H9 (cell line): ENCODE results near the gene PRPF40B. TPM values are rescaled to one million over a fixed set of nuclear protein-coding genes. Genes with fewer than 3 reads are reported as not detected.

Source experiments
- DNase-seq: peaks from one replicate; pipeline ENCODE4 v3.0.0-alpha.2; 2017
- H2AFZ ChIP-seq: one replicate; pipeline ENCODE4 v1.6.1; 2013; ENCODE audit warnings: mild to moderate bottlenecking, low read length, control low read depth, moderate library complexity
- H2AK5ac ChIP-seq: 2 replicates; pipeline ENCODE4 v1.6.1; 2013; ENCODE audit warnings: low read length, control low read depth, mixed read lengths; ENCODE audit not compliant: insufficient read length
- H2BK120ac ChIP-seq: one replicate; pipeline ENCODE4 v1.6.1; 2013; ENCODE audit warnings: low read depth, mild to moderate bottlenecking, low read length, control low read depth, inconsistent platforms; ENCODE audit not compliant: poor library complexity, severe bottlenecking
- H2BK12ac ChIP-seq: 2 replicates; pipeline ENCODE4 v1.6.1; 2013; ENCODE audit warnings: low read length, control low read depth, mixed read lengths, low read depth; ENCODE audit not compliant: insufficient read length
- H2BK15ac ChIP-seq: 2 replicates; pipeline ENCODE4 v1.6.1; 2013; ENCODE audit warnings: low read depth, low read length, control low read depth
- H2BK20ac ChIP-seq: one replicate; pipeline ENCODE4 v1.6.1; 2013; ENCODE audit warnings: low read depth, mild to moderate bottlenecking, low read length, control low read depth, inconsistent platforms; ENCODE audit not compliant: poor library complexity, severe bottlenecking
- H2BK5ac ChIP-seq: 2 replicates; pipeline ENCODE4 v1.6.1; 2013; ENCODE audit warnings: low read length, control low read depth, mixed read lengths; ENCODE audit not compliant: insufficient read length
- H3K14ac ChIP-seq: 2 replicates; pipeline ENCODE4 v1.6.1; 2013; ENCODE audit warnings: low read length, control low read depth; ENCODE audit not compliant: insufficient read depth
- H3K18ac ChIP-seq: 2 replicates; pipeline ENCODE4 v1.6.1; 2013; ENCODE audit warnings: low read depth, mild to moderate bottlenecking, mixed read lengths, low read length, control low read depth; ENCODE audit not compliant: insufficient read length
- H3K23ac ChIP-seq: 2 replicates; pipeline ENCODE4 v1.6.1; 2013; ENCODE audit warnings: low read length, control low read depth, mixed read lengths, low read depth; ENCODE audit not compliant: insufficient read length
- H3K23me2 ChIP-seq: 2 replicates; pipeline ENCODE4 v1.6.1; 2013; ENCODE audit warnings: low read depth, mild to moderate bottlenecking, mixed read lengths, low read length, control low read depth; ENCODE audit not compliant: insufficient read length, poor library complexity, severe bottlenecking
- H3K27ac ChIP-seq: 2 replicates; pipeline ENCODE4 v1.5.1; 2013; ENCODE audit warnings: low read length, control low read depth, mixed read lengths, low read depth; ENCODE audit not compliant: insufficient read length
- H3K27me3 ChIP-seq: 2 replicates; pipeline ENCODE4 v1.6.1; 2013; ENCODE audit warnings: low read length, control low read depth, inconsistent platforms; ENCODE audit not compliant: insufficient read depth
- H3K4ac ChIP-seq: 2 replicates; pipeline ENCODE4 v1.6.1; 2013; ENCODE audit warnings: low read depth, mild to moderate bottlenecking, control low read depth, inconsistent platforms, low read length, moderate library complexity
- H3K4me1 ChIP-seq: 2 replicates; pipeline ENCODE4 v1.6.1; 2013; ENCODE audit warnings: low read length, control low read depth, inconsistent platforms; ENCODE audit not compliant: insufficient read depth
- H3K4me2 ChIP-seq: 2 replicates; pipeline ENCODE4 v1.6.1; 2013; ENCODE audit warnings: low read length, control low read depth, mixed read lengths; ENCODE audit not compliant: insufficient read length, insufficient read depth
- H3K56ac ChIP-seq: 2 replicates; pipeline ENCODE4 v1.6.1; 2013; ENCODE audit warnings: low read depth, mild to moderate bottlenecking, mixed read lengths, low read length, control low read depth; ENCODE audit not compliant: insufficient read length
- H3K79me1 ChIP-seq: 2 replicates; pipeline ENCODE4 v1.6.1; 2013; ENCODE audit warnings: low read depth, mild to moderate bottlenecking, moderate library complexity, low read length, control low read depth, inconsistent platforms; ENCODE audit not compliant: insufficient read depth, poor library complexity, severe bottlenecking
- H3K79me2 ChIP-seq: 2 replicates; pipeline ENCODE4 v1.6.1; 2013; ENCODE audit warnings: low read length, control low read depth, inconsistent platforms; ENCODE audit not compliant: insufficient read depth
- H3K9ac ChIP-seq: 2 replicates; pipeline ENCODE4 v1.6.1; 2013; ENCODE audit warnings: low read length, control low read depth, mixed read lengths; ENCODE audit not compliant: insufficient read length; ENCODE audit errors: extremely low read depth
- H3K9me3 ChIP-seq: one replicate; pipeline ENCODE4 v1.6.1; 2013; ENCODE audit warnings: low read depth, low read length, inconsistent platforms; ENCODE audit not compliant: control insufficient read depth
- H3T11ph ChIP-seq: one replicate; pipeline ENCODE4 v1.6.1; 2013; ENCODE audit warnings: mild to moderate bottlenecking, low read length, control low read depth, inconsistent platforms
- H4K20me1 ChIP-seq: one replicate; pipeline ENCODE4 v1.6.1; 2013; ENCODE audit not compliant: control insufficient read depth, insufficient read length, insufficient read depth
- H4K5ac ChIP-seq: 2 replicates; pipeline ENCODE4 v1.6.1; 2013; ENCODE audit warnings: low read depth, mild to moderate bottlenecking, mixed read lengths, low read length, control low read depth; ENCODE audit not compliant: insufficient read length
- H4K8ac ChIP-seq: replicated peaks from 2 replicates; pipeline ENCODE4 v1.6.1; 2013; ENCODE audit warnings: low read length, control low read depth, mixed read lengths, low read depth; ENCODE audit not compliant: insufficient read length
- H4K91ac ChIP-seq: 2 replicates; pipeline ENCODE4 v1.6.1; 2013; ENCODE audit warnings: low read depth, mild to moderate bottlenecking, moderate library complexity, mixed read lengths, low read length, control low read depth; ENCODE audit not compliant: insufficient read length
- H3K27ac Mint-ChIP-seq, 3 experiments: 2 replicates in 2 of 3; 3 replicates in 1 of 3; pipeline ENCODE4 v1.8.0; 2020 to 2021; ENCODE audit warnings: mixed read lengths in 3 of 3, mild to moderate bottlenecking in 1 of 3, moderate library complexity in 1 of 3
- H3K27me3 Mint-ChIP-seq: 2 replicates; pipeline ENCODE4 v1.8.0; 2021; ENCODE audit warnings: low read depth, mild to moderate bottlenecking, moderate library complexity, mixed read lengths
- H3K36me3 Mint-ChIP-seq, 3 experiments: 2 replicates in 2 of 3; 3 replicates in 1 of 3; pipeline ENCODE4 v1.8.0; 2020 to 2021; ENCODE audit warnings: low read depth in 3 of 3, mixed read lengths in 3 of 3; ENCODE audit not compliant: insufficient read depth in 1 of 3
- H3K4me1 Mint-ChIP-seq, 2 experiments: 2 replicates each; pipeline ENCODE4 v1.8.0; 2020; ENCODE audit warnings: mixed read lengths in 2 of 2
- H3K4me3 Mint-ChIP-seq, 2 experiments: 2 replicates in 1 of 2; 3 replicates in 1 of 2; pipeline ENCODE4 v1.8.0; 2020 to 2021; ENCODE audit warnings: mild to moderate bottlenecking in 2 of 2, mixed read lengths in 2 of 2, moderate library complexity in 1 of 2
- H3K9me3 Mint-ChIP-seq, 2 experiments: 2 replicates in 1 of 2; 3 replicates in 1 of 2; pipeline ENCODE4 v1.8.0; 2020; ENCODE audit warnings: mild to moderate bottlenecking in 2 of 2, mixed read lengths in 2 of 2, moderate library complexity in 1 of 2
- CTCF ChIP-seq: fragments of 200-600 bp; sonication (generic); conservative IDR thresholded peaks from 3 replicates; pipeline ENCODE4 v1.8.0; 2021; ENCODE audit warnings: antibody characterized with exemption, mild to moderate bottlenecking
- WGBS: extraction: QIAGEN DNeasy Blood & Tissue Kit; methylation state at CpG from one replicate; pipeline ENCODE4 v1.1.7; 2013; ENCODE audit warnings: missing lambda C conversion rate, low lambda C conversion rate, mixed read lengths; ENCODE audit not compliant: insufficient read length; ENCODE audit errors: extremely low coverage; 5-methylcytosine and 5-hydroxymethylcytosine counted together
- total RNA-seq: library from RNA; stranded (reverse); gene quantifications from 2 replicates; pipeline ENCODE4 v1.2.1, GENCODE V29; 2021

The PRPF40B gene
- total RNA-seq, 1 experiment from 2014 or later: 19.0 TPM

- Histone ChIP-seq H2AK5ac (no peak overlapping the region), H3K23me2 (peaks cover 6% of the 10 kb centered on the region), H3K79me1 (no peaks in the 10 kb centered on the region), H3K56ac (no peak overlapping the region), H3K4me2 (no peak overlapping the region), H4K5ac (no peak overlapping the region), H2BK15ac (no peak overlapping the region), H3K18ac (no peak overlapping the region), H3K4ac (no peak overlapping the region), H3K14ac (no peak overlapping the region), H2AFZ (no peak overlapping the region), H2BK20ac (no peak overlapping the region), H3K27ac (no peak overlapping the region), H3K4me1 (no peaks in the 10 kb centered on the region), H3K23ac (no peak overlapping the region), H3K9me3 (no peaks in the 10 kb centered on the region), H3T11ph (no peak overlapping the region), H3K27me3 (no peaks in the 10 kb centered on the region), H4K8ac (no peak overlapping the region), H3K9ac (no peak overlapping the region), H4K20me1 (no peaks in the 10 kb centered on the region), H4K91ac (no peak overlapping the region), H3K79me2 (no peaks in the 10 kb centered on the region), H2BK120ac (no peak overlapping the region), H2BK5ac (no peak overlapping the region), H2BK12ac (no peak overlapping the region)
- Mint-ChIP-seq H3K9me3 (no peaks in the 10 kb centered on the region), H3K36me3 (no peaks in the 10 kb centered on the region; a peak in 1 of 7 replicates), H3K4me1 (peaks cover 23 to 25% of the 10 kb centered on the region in 2 experiments), H3K27me3 (no peaks in the 10 kb centered on the region; the same call in 1 of the 2 replicates), H3K27ac (peak overlapping the region in 1 of 3 experiments; percentile 74; a peak in 2 of 7 replicates), H3K4me3 (peak overlapping the region; percentile 30 to 66; a peak in 3 of 5 replicates)
- TF ChIP-seq CTCF: no peak
- DNase-seq: no peak
- no CpG with 5 or more reads among the region's 4 CpGs for WGBS
Observed at GRCh38 chr12:49624921-49625577, 1.7 kb downstream of the PRPF40B start.
